ENCODE results near the gene PAPPA. TPM values are rescaled to one million over a fixed set of nuclear protein-coding genes. Genes with fewer than 3 reads are reported as not detected.

The PAPPA gene
- total RNA-seq, 3 donors from 2014 or later: 0.61 to 2.5 (median 1.9) TPM

- TF ChIP-seq, protein P1, sequence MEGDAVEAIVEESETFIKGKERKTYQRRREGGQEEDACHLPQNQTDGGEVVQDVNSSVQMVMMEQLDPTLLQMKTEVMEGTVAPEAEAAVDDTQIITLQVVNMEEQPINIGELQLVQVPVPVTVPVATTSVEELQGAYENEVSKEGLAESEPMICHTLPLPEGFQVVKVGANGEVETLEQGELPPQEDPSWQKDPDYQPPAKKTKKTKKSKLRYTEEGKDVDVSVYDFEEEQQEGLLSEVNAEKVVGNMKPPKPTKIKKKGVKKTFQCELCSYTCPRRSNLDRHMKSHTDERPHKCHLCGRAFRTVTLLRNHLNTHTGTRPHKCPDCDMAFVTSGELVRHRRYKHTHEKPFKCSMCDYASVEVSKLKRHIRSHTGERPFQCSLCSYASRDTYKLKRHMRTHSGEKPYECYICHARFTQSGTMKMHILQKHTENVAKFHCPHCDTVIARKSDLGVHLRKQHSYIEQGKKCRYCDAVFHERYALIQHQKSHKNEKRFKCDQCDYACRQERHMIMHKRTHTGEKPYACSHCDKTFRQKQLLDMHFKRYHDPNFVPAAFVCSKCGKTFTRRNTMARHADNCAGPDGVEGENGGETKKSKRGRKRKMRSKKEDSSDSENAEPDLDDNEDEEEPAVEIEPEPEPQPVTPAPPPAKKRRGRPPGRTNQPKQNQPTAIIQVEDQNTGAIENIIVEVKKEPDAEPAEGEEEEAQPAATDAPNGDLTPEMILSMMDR (IDR thresholded peaks at IDR 0.05): no peak
- DNase-seq: peak in 2 of 3 donors; percentile 44 to 46
- Histone ChIP-seq H3K36me3 (ENCODE audit: low read depth) (no peaks in the 10 kb centered on the region), H3K4me3 (no peak overlapping the region), H3K9me3 (no peaks in the 10 kb centered on the region), H3K4me1 (ENCODE audit: low read depth) (peaks cover 11% of the 10 kb centered on the region)
- ATAC-seq: peak; percentile 50
- intact Hi-C loops (cut with DNase I, micrococcal nuclease): loop anchor here in 1 of 2 donors (10.0 kb wide), 1 partner anchor 338 kb away; no protein-coding TSS in a partner anchor
Observed at GRCh38 chr9:116156621-116157314, 3.2 kb downstream of the PAPPA start.

DNA sequence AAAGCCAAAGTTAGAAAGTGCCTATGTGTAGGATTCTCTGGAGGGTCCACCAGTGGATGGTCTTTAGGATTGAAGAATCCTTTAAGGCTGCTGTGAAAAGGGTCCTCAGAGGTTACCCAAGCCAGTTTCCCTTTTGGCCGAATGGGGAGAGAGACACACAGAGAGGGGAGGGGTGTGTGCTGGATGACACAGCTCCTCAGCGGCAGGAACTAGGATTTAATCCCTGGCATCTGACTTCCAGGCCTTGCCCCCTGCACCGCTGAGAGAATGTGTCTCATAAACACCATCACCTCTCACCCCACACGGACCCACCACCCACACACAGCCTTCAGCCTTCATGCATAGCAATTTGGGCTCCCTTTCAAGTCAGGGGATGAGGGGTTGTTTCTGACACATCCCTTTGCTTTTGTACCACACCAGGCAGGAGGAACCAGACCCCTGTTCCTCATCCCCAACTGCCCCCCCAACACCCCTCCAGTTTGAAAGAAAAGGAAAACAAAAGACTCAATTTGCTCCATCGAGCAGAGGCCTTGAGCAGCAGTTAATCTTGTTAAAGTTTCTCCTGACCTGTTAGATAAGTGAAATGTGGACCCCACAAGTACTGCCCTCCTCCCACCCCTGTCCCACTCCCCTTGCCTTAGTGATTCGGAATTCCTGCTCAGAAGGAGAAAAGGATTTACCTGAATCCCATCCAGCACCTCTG is 4.0 kb downstream of the PAPPA start:
- no peak for DNase-seq
- no peak for ATAC-seq
- TF ChIP-seq, protein P1 (IDR thresholded peaks at IDR 0.05): no peak
- Histone ChIP-seq H3K9me3 (no peaks in the 10 kb centered on the region), H3K4me1 (ENCODE audit: low read depth) (peaks cover 11% of the 10 kb centered on the region), H3K4me3 (no peak overlapping the region), H3K36me3 (ENCODE audit: low read depth) (no peaks in the 10 kb centered on the region)
- intact Hi-C loops (cut with DNase I, micrococcal nuclease): loop anchor here in 1 of 2 donors (10.0 kb wide), 1 partner anchor 337 kb away; no protein-coding TSS in a partner anchor

DNA sequence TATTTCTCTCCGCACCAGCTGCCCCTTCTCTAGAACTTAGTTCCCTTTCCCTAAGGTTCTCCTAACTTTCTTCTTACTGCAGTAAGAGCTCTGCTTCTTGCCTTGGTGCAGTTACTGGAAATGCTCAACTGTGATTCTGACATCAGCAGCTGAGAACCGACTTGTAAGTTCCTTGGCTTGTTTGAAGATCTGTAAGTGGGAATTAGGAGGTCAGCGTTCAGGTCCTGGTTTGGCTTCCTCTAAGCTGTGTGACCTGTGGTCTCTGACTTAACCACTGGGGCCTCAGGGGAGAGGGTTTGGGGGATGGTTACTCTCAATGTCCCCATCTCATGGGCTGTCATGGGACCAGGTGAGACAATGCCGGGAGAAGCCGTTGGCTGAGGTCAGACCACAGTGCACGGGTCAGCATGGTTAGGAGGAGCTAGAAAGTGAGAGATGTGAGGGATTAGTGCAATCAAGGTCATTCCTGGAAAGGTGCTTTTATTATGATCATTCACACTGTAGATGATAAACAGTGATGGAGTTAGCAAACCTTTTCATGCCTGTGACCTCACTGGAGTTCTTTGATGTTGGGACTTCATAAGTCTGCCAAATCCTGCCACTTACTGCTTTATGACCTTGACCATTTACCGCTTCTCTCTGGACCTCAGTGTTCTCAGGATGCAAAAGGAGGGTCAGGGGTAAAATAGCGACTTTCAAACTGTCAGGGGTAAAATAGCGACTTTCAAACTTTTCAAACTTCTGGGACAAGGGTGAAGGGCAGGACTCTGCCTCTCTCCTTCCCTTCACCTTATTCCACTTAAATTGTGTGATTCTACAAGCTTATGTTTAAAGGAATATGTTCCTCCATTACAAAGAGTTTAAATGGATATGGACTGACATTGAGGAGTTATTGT is 7.3 kb downstream of the PAPPA start:
- peaks cover 5% of the 10 kb centered on the region for H3K4me1 ChIP-seq (ENCODE audit: low read depth)
- TF ChIP-seq, protein P1 (IDR thresholded peaks at IDR 0.05): no peak
- intact Hi-C loops (cut with DNase I, micrococcal nuclease): loop anchor here in 1 of 2 donors (10.0 kb wide), 1 partner anchor 414 kb away; no protein-coding TSS in a partner anchor

GRCh38 chr9:116162241-116162781 is 8.7 kb downstream of the PAPPA start:
- DNase-seq: no peak
- ATAC-seq: no peak
- TF ChIP-seq, protein P1 (IDR thresholded peaks at IDR 0.05): no peak
- Histone ChIP-seq H3K9me3 (no peaks in the 10 kb centered on the region), H3K36me3 (ENCODE audit: low read depth) (no peaks in the 10 kb centered on the region), H3K4me1 (ENCODE audit: low read depth) (no peaks in the 10 kb centered on the region), H3K4me3 (no peak overlapping the region)
- intact Hi-C loops (cut with DNase I, micrococcal nuclease): loop anchor here in 1 of 2 donors (10.0 kb wide), 1 partner anchor 412 kb away; no protein-coding TSS in a partner anchor

More for the DNA sequence above, 7.3 kb downstream of the PAPPA start:
- no peaks in the 10 kb centered on the region for H3K9me3 ChIP-seq
- DNase-seq (no peak), ATAC-seq (no peak)
- no peaks in the 10 kb centered on the region for H3K36me3 ChIP-seq (ENCODE audit: low read depth)
- H3K4me3 ChIP-seq: no peak overlapping the region
